NCI-H128 (cell line): ENCODE data around the gene LRSAM1.

Experiments
- DNase-seq: peaks from one replicate; lab custom pipeline; 2025; ENCODE audit not compliant: unreplicated experiment; lab: John Stamatoyannopoulos, UW

The LRSAM1 gene

DNA sequence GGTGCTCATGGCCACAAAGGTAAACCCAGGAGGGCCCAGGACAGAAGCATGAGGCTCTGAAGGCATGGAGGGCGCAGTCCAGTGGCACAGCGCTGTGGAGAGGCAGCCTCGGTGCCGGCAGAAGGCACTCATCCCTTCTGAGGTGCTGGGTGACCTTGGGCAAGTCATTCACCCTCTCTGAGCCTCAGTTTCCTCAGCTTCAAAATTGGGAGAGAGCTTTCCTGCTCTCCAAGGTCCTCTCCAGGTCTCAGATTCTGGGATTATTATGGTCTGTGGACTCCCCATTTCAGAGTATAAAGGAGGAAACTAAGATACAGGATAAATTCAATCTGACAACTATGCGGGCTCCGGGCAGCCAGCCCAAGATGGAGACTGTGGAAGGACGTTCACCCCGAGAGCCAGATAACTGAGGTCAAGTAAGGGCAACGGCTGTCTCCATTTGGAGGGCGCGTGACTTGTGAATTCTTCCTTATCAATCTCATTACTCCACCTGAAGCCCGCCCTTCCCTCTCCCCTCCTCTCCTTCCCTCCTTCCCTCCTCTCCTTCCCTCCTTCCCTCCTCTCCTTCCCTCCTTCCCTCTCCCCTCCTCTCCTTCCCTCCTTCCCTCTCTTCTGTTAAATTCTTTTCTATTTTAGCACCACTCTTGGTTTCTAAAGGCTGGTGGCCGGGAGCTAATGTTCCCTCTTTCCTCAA lies 58.1 kb downstream of the LRSAM1 start:
- DNase-seq: no peak

DNA sequence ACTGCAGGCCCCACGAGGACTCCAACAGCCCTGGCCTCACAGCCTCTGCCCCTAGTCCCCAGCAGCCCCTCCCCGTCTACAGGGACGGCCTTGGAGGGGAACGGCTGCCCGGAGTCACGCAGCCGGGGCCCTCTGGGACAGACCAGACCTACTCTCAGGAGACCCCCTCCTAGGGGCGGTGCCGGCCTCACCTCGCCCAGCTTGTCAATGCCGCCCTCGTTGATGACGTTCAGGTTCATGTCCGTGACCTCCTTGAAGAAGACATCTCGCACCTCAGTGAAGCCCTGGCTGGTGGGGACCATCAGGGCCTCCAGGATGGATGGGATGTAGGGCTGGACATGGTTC lies 58.6 kb downstream of the LRSAM1 start:
- no peak for DNase-seq

DNA sequence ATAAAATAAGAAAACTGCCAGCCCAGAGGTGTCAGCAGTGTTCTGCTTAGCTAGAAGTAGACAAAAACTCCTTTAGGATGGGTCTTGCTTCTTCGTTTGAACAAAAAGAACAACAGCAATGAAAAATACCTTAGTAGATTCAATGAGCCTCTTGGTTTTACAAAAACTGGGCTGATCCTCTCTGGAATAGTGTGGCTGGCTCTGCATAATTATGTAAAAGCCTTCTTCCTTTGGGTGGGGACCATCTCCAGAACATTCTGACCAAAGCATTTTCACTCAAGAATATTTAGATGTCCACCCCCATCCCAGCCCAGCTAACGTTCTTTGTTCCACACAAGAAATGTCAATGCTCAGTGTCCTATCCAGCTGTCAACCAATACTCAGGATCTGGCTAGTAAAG lies 63.2 kb downstream of the LRSAM1 start:
- no peak for DNase-seq

DNA sequence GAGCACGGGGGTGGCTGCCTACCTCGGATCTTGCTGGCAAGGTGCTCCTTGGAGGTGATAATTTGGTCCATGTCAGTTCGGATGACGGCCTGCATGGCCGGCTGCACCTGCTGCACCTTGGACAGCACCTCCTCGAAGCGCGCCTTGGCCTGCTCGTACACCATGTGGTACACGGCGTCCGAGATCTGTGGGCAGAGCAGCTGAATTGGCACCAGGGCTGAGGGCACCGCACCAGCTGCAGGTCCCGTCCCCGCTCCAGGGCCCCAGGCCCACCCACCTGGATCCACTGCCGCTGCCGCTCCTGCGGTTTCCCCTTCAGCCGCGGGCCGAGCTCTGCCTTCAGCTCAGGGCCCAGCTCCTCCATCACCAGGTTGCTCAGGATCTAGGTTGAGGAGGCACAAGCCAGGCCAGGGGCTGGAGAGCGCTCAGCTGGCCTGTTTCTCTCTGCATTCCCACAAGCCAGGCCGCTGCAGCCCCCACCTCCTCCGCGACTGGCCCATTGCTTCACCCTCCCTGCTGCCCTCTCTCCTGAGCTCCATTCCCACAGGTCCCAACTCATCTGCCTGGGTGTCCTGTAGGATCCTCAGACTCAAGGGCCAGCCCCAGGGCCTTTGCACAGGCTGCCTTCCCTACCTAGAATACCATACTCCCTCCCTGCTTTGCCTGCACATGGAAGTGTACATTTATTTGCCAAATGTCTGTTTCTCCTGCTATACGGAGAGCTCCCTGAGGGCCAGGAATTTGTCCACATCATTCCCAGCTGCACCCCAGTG lies 65.7 kb downstream of the LRSAM1 start:
- no peak for DNase-seq

DNA sequence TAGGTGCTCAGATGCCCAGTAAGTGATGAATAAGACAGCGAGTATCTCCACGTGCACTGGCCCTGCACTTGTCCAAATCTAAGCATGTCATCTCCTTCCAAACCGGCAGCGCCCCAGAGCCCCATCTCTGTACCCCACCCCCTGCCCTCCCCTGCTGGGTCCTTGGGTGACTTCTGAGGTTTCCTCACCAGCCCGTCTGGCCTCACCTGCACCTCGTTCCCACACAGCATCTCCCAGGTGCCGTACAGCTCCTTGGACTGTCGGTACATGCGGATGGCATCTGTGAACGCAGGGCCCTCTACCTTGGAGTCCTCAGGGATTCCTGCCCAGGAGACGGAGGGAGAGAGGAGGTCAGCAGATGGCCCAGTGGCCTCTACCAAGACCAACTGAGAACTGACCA lies 66.3 kb downstream of the LRSAM1 start:
- no peak for DNase-seq

DNA sequence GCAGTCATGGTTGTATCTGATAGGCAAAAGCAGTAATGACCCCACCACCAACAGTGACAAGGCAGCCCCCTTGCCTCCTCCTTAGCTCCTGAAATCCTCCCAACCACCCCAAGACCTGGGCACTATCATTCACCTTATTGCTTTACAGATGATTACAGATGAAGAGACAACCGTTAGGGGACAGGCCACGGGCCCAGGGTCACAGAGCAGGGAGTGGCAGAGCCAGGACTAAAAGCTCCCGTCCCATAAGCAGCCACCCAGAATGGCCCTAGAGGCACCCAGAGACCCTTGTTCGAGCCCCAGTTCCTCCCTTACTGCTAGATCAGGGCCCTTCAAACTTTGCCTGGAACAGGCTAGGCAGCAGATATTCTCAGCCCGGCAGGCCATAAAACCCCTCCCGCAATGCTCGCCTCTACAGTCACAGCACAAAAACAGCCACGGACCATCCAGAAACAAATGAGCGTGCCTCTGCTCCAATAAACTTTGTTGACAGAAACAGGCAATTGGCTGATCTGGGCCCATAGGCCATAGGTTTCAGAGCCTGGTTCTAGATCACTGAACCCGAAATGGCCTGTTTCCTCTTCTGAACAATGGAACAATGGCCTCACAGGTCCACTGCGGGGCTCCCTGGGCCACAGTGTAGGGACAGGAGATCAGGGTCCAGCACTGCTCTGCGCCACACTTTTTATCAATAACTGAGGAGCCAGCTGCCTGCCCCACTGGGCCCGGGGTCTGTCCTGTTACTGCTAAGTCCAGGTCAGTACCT lies 67.0 kb downstream of the LRSAM1 start:
- DNase-seq: no peak

DNA sequence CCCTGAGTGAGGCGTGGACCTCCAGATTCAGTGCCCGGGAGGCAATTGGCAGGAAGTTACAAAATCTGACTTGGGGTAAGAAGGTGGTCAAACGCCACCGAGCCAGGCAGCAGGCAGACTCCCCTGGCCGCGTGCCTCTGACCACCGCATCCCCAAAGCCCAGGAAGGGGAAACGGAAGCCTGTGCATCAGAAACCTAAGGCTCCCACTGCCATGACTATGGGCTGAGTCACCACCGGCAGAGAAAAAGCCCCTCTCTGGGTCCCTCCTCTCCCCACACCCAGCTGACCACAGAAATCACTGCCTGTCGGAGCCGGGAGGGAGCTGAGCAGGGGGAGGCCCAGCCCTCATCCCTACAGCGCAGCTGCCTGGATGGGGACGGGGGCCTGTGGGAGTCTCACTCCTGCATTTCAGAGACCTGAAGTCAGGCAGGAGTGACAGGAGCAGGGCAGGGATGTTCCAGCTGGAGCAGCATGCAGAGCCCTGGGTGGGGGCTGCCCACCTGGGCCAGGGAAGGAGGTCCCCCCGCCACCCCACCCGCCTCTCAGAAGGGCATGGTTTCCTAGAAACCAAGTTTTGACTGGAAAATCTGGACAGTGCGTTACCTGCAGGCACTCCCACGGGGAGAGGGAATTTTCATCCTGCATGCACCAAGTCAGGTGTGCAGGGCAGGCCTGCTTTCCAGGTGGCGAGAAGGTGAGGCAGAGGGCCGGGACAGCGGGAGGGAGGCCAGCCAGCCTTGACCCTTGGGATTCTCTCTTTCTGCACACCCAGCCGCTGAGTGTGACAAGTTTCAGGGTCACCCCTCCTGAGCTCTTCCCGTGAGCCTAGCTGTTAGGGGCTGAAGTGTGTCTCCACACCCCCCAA lies 68.2 kb downstream of the LRSAM1 start:
- no peak for DNase-seq

DNA sequence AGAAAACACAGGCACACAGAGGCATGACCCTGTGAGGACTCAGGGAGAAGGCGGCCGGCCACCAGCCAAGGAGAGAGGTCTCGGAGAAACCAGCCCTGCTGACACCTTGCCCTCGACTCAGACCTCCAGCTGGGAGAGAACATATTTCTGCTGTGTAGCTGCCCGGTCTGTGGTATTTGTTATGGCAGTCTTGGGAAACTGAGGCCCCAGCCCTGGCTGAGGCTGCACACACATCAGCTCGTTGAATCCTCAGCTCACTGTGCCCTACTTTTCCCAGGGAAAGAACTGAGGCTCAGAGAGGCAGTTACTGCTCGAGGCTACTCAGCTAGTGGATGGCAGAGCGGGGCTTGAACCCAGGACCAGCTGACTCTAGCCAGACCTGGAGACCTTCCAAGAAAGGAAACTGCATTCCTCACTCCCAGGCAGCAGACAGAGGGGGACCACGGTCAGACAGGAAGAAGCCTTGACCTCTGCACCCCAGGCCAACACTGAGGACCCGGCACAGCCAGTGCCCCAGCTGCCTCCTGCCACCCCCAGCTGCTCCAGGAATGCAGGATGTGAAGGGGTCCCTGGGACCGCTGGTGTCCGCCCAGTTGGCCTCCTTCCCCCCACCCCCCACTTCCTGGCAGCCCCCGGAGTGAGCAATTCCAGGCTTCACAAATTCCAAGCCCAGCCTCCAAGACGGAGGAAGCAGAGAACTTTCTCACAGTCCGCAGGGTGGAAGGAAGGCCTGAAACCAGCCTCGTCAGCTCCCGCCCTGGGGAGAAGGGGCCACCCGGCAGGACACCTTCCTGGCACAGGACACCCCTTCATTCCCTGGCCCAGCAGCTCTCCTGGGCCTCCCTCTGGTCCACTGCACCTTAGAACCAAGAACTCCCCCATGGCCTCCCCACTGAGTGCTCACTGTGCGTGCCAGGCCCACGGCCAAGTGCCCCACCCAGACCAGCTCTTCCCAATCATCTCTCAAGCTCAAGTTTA lies 69.9 kb downstream of the LRSAM1 start:
- DNase-seq: no peak

DNA sequence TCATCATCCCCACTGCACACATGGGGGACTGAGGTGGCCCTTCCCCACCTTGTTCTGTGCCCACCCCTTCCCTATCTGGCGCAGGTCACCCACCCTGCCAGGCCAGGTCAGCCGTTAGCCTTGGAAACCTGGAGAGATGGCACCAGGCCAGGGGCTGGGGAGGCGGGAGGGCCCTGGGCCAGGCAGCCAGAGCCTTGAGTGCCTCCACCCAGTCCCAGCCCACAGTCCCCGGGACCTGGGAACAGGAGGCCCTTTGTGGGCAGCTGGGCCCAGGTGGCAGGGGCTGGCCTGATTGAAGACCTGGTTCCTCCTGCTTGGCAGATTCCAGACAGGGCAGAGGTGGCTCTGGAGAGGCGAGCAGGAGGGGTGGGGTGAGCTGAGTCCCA lies 70.6 kb downstream of the LRSAM1 start:
- DNase-seq: no peak

DNA sequence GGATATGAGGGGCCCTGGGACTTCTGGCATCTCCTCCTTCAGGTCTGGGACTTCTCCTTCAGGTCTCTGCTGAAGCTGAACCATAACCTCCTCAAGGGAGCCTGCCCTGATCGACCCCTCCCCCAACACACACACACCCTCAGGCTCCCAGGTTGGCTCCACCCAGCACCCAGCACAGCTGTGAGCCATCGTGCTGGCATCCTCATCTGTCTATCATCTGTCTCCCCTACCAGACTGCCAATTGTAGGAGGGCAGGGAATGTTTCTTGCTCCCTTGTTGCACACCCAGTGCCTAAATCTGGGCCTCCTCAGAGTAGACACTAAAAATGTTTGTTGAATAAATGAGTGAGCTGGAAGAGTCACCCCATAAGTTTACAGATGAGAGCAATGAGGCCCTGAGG lies 71.4 kb downstream of the LRSAM1 start:
- no peak for DNase-seq

DNA sequence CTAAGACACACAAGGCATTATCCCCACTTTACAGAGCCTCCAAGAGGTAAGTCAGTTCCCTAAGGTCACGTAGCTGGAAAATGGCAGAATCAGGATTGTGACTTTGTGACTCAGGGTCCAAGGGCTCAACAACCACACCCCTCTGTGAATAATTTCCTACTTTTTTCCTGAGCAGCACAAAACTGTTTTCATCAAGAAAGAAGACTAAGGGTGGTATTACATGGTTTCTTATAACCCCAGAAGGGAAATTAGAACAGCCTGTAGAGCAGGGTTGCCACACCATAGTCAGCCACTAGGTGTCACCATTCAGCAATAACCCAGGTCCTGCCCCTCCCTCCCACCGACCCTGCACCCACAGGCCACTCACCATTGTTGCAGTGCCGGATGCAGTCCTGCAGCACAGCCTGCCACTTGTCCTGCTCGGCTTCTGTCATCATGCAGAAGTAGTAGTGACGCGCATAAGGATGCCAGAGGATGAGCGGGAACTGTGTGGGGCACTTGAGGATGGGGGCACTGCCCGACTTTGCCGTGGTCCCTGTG lies 72.1 kb downstream of the LRSAM1 start:
- no peak for DNase-seq

DNA sequence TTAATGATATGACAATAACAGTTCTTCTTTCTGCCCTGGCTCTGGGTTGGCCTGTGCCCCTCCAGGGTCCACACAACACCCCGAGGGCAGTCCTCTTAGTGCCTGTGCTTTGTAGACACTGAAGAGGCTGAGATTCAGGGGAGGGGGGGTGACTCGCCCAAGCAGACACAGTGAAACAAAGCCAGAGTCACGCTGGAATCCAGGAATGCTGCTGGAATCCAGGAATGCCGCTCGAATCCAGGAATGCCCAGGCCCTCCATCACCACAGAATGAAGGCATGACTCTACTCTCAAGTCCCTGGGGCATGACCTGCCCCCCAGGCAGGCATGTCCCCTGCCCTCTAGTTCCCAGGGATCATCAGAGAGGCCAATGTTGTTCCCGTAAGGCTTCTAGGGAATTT lies 73.1 kb downstream of the LRSAM1 start:
- DNase-seq: no peak

DNA sequence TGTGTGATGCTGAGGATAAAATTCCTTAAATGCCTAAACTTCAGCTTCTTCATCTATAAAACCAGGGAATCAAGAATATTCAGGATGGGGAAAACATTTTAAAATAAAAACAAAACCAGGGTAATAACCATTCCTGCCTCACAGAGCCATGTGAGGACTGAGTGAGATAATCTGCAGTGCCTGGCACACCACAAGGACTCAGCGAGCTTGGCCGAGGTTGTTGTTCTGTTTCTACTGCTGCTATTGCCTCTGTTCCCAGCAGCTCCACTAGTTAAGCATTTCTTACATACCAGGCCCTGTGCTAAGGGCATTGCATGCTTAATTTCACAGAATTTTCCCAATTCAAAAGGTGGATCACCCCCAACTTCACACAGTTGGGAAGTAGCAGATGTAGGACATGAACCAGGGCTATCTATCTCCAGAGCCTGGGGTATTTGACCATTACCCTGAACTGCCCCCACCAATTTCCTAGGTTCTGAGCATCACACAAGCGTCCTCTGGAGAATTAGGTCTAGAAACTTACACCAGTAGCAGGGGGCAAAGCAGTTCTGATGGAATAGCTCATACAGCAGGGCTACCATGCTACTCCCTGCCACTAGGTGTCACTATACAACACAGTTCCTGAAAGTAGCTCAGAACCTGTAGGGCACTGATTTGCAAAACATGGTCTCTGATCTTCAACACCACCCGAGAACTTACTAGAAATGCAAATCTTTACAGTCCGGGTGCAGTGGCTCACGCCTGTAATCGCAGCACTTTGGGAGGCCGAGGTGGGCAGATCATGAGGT lies 74.3 kb downstream of the LRSAM1 start:
- no peak for DNase-seq

DNA sequence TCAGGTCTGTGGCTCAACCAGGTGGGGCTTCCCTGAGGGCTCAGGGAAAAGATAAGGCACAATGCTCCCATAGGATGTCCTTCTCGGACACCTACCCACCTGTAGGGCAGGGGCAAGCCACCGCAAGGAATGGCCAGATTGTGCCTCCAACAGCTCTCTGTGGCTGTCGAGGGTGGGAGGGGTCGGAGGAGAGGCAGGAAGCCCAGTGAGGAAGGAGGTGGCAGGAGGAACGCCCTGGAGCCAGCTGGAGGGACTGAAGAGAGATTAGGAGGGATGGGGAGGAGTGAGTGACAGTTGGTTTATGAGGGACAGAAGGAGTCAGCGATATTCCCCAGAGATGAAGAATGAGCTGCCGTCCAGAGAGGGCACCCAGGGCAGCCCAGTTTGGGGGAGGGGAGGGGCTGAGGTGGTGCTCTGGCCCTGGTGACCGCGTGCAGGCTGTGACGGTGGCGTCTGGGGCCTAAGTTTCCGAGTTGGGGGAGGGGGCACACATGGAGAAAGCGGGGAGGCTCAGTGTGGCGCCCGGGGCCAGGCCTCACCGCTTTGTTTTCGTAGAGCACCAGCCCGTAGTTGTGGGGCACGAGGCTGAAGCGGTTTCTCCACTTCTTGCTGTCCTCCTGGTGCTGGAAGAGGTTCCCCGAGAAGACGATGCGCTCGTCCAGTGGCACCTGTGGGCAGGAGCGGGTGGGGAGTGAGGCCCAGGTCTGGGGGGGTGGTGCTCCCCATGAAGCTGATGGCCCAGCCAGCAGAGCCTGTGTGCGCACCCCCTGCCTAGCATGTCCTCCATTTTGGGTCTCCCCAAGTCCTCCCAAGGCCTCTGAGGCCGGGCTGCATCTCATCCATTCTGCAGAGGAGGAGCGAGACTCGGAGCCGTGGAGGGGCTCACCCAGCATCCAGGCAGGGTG lies 75.6 kb downstream of the LRSAM1 start:
- no peak for DNase-seq

DNA sequence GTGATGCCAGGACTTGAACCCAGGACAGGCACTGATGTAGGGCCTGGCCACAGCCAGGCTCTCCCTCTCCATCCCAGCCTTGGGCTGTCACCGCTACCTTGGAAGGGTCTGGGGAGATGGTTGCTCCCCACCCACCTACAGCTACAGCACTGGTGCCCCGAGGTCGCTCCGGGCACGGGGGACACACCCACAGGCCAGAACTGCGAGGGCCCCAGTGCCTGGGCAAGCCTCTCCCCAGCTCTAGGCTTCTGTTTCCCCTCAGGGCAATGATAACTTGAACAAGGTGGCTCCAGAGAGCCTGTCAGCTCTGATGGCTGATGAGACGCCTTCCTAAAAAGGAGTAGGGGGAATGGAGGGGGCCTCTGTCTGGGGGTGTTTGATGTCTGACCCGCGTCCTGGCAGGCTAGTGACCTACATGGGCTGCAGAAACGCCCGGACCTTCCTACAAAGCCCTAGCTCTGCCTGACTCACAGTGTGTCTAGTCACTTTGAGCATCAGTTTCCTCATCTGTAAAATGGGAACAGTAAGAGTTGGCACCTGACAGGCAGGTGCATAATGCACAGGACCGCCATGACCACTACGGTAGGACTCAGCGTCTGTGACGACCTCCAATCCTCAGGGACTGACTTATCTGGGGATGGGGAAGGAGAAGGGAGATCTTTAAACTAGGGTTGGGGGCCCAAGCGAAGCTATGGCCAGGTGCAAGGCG lies 76.4 kb downstream of the LRSAM1 start:
- DNase-seq: no peak

DNA sequence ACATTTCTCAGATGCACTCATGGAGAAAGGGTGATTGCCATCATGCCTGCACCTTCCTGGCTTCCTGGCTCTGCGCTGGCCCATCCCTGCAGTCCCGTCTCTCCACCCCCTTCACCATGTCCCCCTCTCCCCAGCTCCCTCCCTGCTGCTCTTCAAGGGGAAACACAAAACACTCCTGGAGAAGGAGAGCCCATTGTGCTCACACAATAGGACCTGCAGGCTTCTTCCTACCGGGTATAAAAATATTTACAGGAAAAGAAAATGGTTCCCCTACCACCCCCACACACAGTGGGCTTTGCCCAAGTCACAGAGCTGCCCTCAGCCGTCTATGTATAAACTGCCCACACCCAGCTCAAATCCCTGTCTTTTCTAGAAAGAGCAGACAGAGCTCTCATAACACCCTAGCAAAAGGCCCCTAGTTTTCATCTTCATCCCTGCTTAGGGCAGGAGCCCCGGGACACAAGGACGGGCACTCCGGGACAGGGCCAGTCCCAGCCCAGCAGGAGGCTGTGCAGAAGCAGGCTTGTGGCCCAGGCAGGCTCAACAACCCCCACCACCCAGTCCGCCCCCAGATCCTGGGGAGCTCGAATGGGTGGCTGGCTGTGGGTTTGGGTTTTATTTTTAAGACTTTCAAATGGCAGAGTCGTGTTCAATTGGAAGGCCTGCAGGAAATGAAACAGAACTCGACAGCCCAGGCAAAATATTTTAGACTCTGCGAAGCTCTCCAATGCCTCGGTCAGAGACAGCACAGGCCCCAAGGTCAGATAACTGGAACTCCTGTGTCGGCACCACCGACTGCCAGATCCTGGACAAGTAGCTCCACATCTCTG lies 77.3 kb downstream of the LRSAM1 start:
- DNase-seq: no peak
